ENCODE measurements around the gene ENKUR. TPM values are rescaled to one million over a fixed set of nuclear protein-coding genes. Genes with fewer than 3 reads are reported as not detected.

ENKUR gene
- total RNA-seq, 1 donor, result not detected

DNA sequence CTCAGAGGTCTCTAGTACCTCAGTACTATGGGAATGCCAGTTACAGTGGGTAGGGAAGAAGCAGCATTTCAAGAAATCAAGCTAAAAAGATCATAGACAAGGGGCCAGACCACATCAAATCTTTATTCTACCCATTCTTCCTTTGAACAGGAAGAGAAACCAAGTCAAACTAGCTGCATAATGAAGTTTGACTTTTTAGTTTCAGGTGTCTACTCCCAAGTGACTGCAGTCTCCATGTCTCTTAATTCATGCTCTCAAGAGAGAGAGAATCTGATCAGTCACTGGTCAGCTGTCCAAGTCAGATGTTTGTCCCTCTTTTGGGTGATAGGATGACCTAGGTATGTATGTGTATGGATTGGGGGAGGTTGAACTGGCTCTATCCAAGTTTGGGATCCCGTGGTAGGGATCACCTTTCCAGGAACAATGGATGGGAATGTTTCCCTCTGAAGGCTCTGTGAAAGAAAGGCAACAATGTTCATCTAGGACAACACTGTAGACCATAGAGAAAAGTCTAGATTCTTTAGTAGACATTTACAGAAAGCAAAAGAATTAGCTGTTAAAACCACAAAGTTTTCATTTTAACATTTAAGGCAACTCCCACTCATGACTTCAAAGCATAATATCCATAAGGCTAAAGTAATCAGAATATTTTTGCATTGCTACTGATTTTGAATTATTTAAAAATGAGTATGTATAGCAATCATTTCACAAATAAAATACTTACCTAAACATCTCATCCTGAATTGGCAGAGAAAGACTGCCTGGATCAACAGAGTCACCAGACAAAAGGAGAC lies 33.4 kb downstream of the ENKUR start:
- H2AFZ ChIP-seq (ENCODE audit: low read length), result no peak overlapping the region
- no peak for DNase-seq (ENCODE audit: insufficient read length, low spot score, missing footprints)
- no peak overlapping the region for H3K27ac ChIP-seq (ENCODE audit: low read depth, low read length)
- no peaks in the 10 kb centered on the region for H3K9me3 ChIP-seq (ENCODE audit: low read depth, low read length)
- H3K4me2 ChIP-seq (ENCODE audit: insufficient read depth, low read length), result no peak overlapping the region
- H3K27me3 ChIP-seq (ENCODE audit: insufficient read depth, low read length), result no peaks in the 10 kb centered on the region
- TF ChIP-seq, protein P1, sequence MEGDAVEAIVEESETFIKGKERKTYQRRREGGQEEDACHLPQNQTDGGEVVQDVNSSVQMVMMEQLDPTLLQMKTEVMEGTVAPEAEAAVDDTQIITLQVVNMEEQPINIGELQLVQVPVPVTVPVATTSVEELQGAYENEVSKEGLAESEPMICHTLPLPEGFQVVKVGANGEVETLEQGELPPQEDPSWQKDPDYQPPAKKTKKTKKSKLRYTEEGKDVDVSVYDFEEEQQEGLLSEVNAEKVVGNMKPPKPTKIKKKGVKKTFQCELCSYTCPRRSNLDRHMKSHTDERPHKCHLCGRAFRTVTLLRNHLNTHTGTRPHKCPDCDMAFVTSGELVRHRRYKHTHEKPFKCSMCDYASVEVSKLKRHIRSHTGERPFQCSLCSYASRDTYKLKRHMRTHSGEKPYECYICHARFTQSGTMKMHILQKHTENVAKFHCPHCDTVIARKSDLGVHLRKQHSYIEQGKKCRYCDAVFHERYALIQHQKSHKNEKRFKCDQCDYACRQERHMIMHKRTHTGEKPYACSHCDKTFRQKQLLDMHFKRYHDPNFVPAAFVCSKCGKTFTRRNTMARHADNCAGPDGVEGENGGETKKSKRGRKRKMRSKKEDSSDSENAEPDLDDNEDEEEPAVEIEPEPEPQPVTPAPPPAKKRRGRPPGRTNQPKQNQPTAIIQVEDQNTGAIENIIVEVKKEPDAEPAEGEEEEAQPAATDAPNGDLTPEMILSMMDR (IDR thresholded peaks at IDR 0.05; ENCODE audit: extremely low read depth, low read depth, low read length), result no peak
- H3K4me1 ChIP-seq (ENCODE audit: insufficient read depth, low read length), result peaks cover 3% of the 10 kb centered on the region
- H3K4me3 ChIP-seq (ENCODE audit: insufficient read depth, low read length), result no peak overlapping the region
- H3K36me3 ChIP-seq (ENCODE audit: insufficient read depth, low read length), result no peaks in the 10 kb centered on the region
- no peaks in the 10 kb centered on the region for H4K20me1 ChIP-seq (ENCODE audit: insufficient read depth, low read length)
- no peaks in the 10 kb centered on the region for H3K79me2 ChIP-seq (ENCODE audit: insufficient read depth, low read length)

DNA sequence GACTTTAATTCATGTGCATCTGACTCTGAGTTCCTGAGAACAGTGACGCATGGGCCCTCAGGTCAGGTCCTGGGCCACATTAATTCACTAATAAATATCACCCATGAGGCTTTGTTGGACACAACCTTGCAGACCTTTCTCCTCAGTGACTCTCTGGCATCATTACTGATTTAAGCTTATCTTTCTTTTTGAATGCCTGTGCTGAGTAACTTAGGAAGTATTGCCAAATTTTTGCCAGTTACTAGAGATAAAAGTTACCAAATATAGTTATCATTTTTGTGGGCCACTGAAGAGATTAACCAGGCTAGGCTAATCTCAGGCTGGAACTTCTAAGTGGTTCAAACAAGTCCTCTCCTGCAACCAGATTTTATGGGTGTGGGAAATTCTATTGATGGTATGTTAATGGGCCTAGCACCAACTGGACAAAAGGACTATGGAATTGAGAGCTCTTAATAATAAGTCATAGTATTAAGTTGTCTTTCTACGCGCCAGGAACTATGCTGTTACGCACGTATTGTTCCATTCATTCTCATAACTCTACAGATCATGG lies 34.7 kb downstream of the ENKUR start:
- no peak overlapping the region for H2AFZ ChIP-seq (ENCODE audit: low read length)
- no peaks in the 10 kb centered on the region for H4K20me1 ChIP-seq (ENCODE audit: insufficient read depth, low read length)
- peaks cover 3% of the 10 kb centered on the region for H3K4me1 ChIP-seq (ENCODE audit: insufficient read depth, low read length)
- H3K27ac ChIP-seq (ENCODE audit: low read depth, low read length), result no peak overlapping the region
- no peaks in the 10 kb centered on the region for H3K36me3 ChIP-seq (ENCODE audit: insufficient read depth, low read length)
- no peak for DNase-seq (ENCODE audit: insufficient read length, low spot score, missing footprints)
- no peaks in the 10 kb centered on the region for H3K9me3 ChIP-seq (ENCODE audit: low read depth, low read length)
- H3K79me2 ChIP-seq (ENCODE audit: insufficient read depth, low read length), result no peaks in the 10 kb centered on the region
- no peak overlapping the region for H3K4me3 ChIP-seq (ENCODE audit: insufficient read depth, low read length)
- H3K4me2 ChIP-seq (ENCODE audit: insufficient read depth, low read length), result no peak overlapping the region
- TF ChIP-seq, protein P1 (IDR thresholded peaks at IDR 0.05; ENCODE audit: extremely low read depth, low read depth, low read length), result no peak
- H3K27me3 ChIP-seq (ENCODE audit: insufficient read depth, low read length), result no peaks in the 10 kb centered on the region

DNA sequence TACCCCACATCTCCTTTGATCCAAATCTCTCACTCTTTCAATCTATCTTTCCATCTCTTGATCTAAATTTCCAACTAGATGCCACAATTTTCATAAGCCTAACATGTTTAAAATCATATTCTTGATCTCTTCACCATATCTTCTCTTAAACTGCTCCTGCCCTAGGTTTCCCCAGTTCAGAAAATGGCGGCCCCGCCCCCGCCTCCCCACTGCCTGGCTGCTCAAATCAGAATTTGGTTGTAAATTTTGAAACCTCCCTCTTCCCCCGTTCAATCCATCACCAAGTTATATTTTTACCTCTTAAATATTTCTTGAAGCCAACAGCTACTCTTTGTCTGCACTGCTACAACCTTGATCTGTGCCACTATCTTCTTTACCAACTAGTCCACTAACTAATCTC lies 36.3 kb downstream of the ENKUR start:
- Histone ChIP-seq H3K27me3 (ENCODE audit: insufficient read depth, low read length) (no peaks in the 10 kb centered on the region), H2AFZ (ENCODE audit: low read length) (no peak overlapping the region), H3K4me3 (ENCODE audit: insufficient read depth, low read length) (no peak overlapping the region), H3K36me3 (ENCODE audit: insufficient read depth, low read length) (no peaks in the 10 kb centered on the region), H3K27ac (ENCODE audit: low read depth, low read length) (no peak overlapping the region), H3K9me3 (ENCODE audit: low read depth, low read length) (no peaks in the 10 kb centered on the region), H4K20me1 (ENCODE audit: insufficient read depth, low read length) (no peaks in the 10 kb centered on the region), H3K4me2 (ENCODE audit: insufficient read depth, low read length) (no peak overlapping the region), H3K4me1 (ENCODE audit: insufficient read depth, low read length) (peaks cover 10% of the 10 kb centered on the region), H3K79me2 (ENCODE audit: insufficient read depth, low read length) (no peaks in the 10 kb centered on the region)
- no peak for DNase-seq (ENCODE audit: insufficient read length, low spot score, missing footprints)
- TF ChIP-seq, protein P1 (IDR thresholded peaks at IDR 0.05; ENCODE audit: extremely low read depth, low read depth, low read length), result no peak

DNA sequence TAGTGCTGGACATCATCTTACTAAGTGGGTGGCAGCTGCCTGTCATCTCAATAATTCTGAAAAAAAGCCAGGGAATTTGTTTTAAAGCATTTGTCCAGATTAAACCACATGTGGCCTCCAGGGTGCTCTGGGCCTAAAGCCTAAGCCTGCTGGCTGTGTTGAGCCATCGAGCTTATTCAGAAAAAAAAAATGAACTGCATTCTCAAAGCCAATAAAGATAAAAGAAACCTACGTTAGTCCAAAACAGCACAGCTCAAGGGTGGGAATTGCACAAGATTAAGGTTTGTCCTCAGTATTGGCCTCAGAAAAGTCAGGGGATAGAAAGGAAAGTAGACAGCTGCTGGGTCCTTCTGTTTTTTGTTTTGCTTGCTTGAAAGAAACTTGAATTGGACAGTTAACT lies 41.0 kb downstream of the ENKUR start:
- Histone ChIP-seq H2AFZ (ENCODE audit: low read length) (peak overlapping the region; percentile 38), H3K4me3 (ENCODE audit: insufficient read depth, low read length) (no peak overlapping the region), H3K79me2 (ENCODE audit: insufficient read depth, low read length) (no peaks in the 10 kb centered on the region), H3K4me1 (ENCODE audit: insufficient read depth, low read length) (peaks cover 17% of the 10 kb centered on the region), H3K9me3 (ENCODE audit: low read depth, low read length) (no peaks in the 10 kb centered on the region), H3K27me3 (ENCODE audit: insufficient read depth, low read length) (no peaks in the 10 kb centered on the region), H3K4me2 (ENCODE audit: insufficient read depth, low read length) (peak overlapping the region; percentile 51), H3K27ac (ENCODE audit: low read depth, low read length) (peak overlapping the region; percentile 72), H3K36me3 (ENCODE audit: insufficient read depth, low read length) (no peaks in the 10 kb centered on the region), H4K20me1 (ENCODE audit: insufficient read depth, low read length) (no peaks in the 10 kb centered on the region)
- DNase-seq (ENCODE audit: insufficient read length, low spot score, missing footprints), result no peak
- TF ChIP-seq, protein P1 (IDR thresholded peaks at IDR 0.05; ENCODE audit: extremely low read depth, low read depth, low read length), result peak; percentile 35
